ENCODE measurements around the gene ADARB2. TPM values are rescaled to one million over a fixed set of nuclear protein-coding genes. Genes with fewer than 3 reads are reported as not detected.

Gene ADARB2
- total RNA-seq, 4 donors from 2014 or later = 2.0 to 9.9 (median 5.1) TPM

DNA sequence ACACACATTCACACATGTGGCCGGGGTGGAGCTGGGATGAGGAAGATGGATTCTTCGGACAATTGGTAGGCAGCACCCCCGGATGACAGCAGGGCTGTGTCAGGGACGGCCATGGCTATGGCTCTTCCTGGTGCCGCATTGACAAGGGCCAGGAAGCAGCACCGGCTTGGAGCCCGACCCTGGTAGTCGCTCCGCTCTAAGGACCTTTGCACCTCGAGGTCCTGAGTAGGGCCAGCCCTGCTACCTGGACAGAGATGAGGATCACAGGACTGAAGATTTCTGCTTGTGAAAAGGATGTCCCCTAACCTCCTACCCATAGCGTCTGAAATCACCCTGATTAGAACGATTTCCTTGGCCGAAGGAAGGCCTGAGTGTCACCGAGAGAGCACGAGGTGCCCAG lies 134.1 kb downstream of the ADARB2 start:
- H3K27ac ChIP-seq = no peak overlapping the region
- no peaks in the 10 kb centered on the region for H3K4me1 ChIP-seq
- TF ChIP-seq CTCF (IDR thresholded peaks at IDR 0.05) (no peak), POLR2A (IDR thresholded peaks at IDR 0.05) (no peak)
- peak in 1 of 3 donors; percentile 38 for DNase-seq
- no peaks in the 10 kb centered on the region for H3K36me3 ChIP-seq
- no peaks in the 10 kb centered on the region for H3K9me3 ChIP-seq
- no peaks in the 10 kb centered on the region for H3K27me3 ChIP-seq
- no peak overlapping the region for H3K4me3 ChIP-seq

DNA sequence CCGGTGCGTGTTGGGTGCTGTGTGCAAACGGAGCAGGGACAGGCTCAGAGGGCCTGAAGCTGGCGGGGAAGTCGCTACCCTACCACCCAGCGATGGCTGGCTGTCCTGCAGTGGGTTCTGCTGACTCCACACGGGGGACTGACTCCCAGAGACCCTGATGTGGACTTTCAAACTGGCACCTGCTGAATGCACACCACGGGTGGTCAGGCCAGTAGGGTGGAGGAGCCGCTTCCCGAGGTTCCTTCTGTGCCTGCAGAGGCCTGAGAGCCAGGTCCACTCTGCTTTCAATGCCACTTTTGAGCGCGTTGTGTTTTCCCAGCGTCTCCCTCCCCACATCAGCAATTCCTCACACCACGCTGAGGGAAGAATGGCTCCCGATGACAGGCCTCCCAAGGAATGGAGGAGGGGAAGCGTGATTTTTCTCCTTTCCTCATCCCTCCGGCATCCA lies 135.3 kb downstream of the ADARB2 start:
- no peak overlapping the region for H3K4me3 ChIP-seq
- peak in 1 of 3 donors; percentile 29 for DNase-seq
- H3K36me3 ChIP-seq = no peaks in the 10 kb centered on the region
- TF ChIP-seq POLR2A (IDR thresholded peaks at IDR 0.05) (no peak), CTCF (IDR thresholded peaks at IDR 0.05) (no peak)
- H3K27ac ChIP-seq = no peak overlapping the region
- no peaks in the 10 kb centered on the region for H3K9me3 ChIP-seq
- no peaks in the 10 kb centered on the region for H3K4me1 ChIP-seq
- no peaks in the 10 kb centered on the region for H3K27me3 ChIP-seq

DNA sequence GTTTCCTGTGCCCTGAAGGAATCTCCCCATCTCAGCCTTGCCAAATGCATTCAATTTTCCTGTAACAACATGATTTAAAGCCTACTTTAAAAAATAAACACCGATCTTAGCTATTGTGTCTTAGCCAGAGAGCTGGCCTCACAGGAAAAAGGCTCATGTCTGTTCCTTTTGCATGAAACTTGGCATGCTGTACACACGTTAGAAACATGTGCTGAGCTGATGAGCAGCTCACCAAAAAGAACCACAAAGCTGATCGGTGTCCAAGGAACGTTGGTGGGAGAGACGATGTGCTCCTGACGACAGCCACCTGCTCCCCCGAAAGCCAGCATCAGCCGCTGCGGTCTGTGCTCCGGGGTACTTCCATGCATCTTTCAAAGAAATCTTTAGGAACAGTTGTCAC lies 135.9 kb downstream of the ADARB2 start:
- no peak overlapping the region for H3K4me3 ChIP-seq
- peak in 1 of 3 donors; percentile 22 for DNase-seq
- TF ChIP-seq POLR2A (IDR thresholded peaks at IDR 0.05) (no peak), CTCF (IDR thresholded peaks at IDR 0.05) (no peak)

GRCh38 chr10:1600861-1601260 lies 136.5 kb downstream of the ADARB2 start:
- no peaks in the 10 kb centered on the region for H3K9me3 ChIP-seq
- H3K36me3 ChIP-seq = no peaks in the 10 kb centered on the region
- H3K27ac ChIP-seq = no peak overlapping the region
- H3K4me1 ChIP-seq = no peaks in the 10 kb centered on the region
- TF ChIP-seq POLR2A (IDR thresholded peaks at IDR 0.05) = no peak
- no peak for TF ChIP-seq CTCF (IDR thresholded peaks at IDR 0.05)
- no peaks in the 10 kb centered on the region for H3K27me3 ChIP-seq
- H3K4me3 ChIP-seq = no peak overlapping the region
- DNase-seq = peak in 1 of 3 donors; percentile 22

More for the DNA sequence above, 135.9 kb downstream of the ADARB2 start:
- Histone ChIP-seq H3K9me3 (no peaks in the 10 kb centered on the region), H3K4me1 (no peaks in the 10 kb centered on the region), H3K27me3 (no peaks in the 10 kb centered on the region), H3K27ac (no peak overlapping the region), H3K36me3 (no peaks in the 10 kb centered on the region)

- Histone ChIP-seq H3K27me3 (no peaks in the 10 kb centered on the region), H3K27ac (no peak overlapping the region), H3K36me3 (no peaks in the 10 kb centered on the region), H3K4me3 (no peak overlapping the region), H3K4me1 (no peaks in the 10 kb centered on the region), H3K9me3 (no peaks in the 10 kb centered on the region)
- peak in 1 of 3 donors; percentile 39 for DNase-seq
- TF ChIP-seq POLR2A (IDR thresholded peaks at IDR 0.05) = no peak
- no peak for TF ChIP-seq CTCF (IDR thresholded peaks at IDR 0.05)
These were observed 138.8 kb downstream of the ADARB2 start for GRCh38 chr10:1598393-1599153.

All from Peyer's patch (tissue), 4 donors.